GM12865 (cell line): ENCODE data around the gene SOX6.

Source experiments
- DNase-seq: peaks from one replicate; pipeline ENCODE4 v3.0.0; 2010; ENCODE audit warnings: low read depth
- H3K4me3 ChIP-seq: 2 replicates; pipeline ENCODE4 v1.5.1; 2011; ENCODE audit warnings: mild to moderate bottlenecking, low read depth, low read length, control low read depth
- CTCF ChIP-seq: IDR thresholded peaks from 2 replicates; pipeline ENCODE4 v1.5.1; 2011; ENCODE audit warnings: low read length, control low read depth, low read depth, inconsistent platforms; ENCODE audit not compliant: insufficient read depth; ENCODE audit errors: missing control alignments

Gene SOX6

GRCh38 chr11:16326679-16327297 lies 29.6 kb downstream of the SOX6 start:
- DNase-seq = no peak
- no peak overlapping the region for H3K4me3 ChIP-seq
- TF ChIP-seq CTCF = no peak

GRCh38 chr11:16322190-16322589 lies 34.2 kb downstream of the SOX6 start:
- no peak overlapping the region for H3K4me3 ChIP-seq
- no peak for DNase-seq
- TF ChIP-seq CTCF = no peak

GRCh38 chr11:16321148-16321547 lies 35.2 kb downstream of the SOX6 start:
- H3K4me3 ChIP-seq = no peak overlapping the region
- TF ChIP-seq CTCF = no peak
- DNase-seq = no peak

GRCh38 chr11:16318320-16318719 lies 38.0 kb downstream of the SOX6 start:
- TF ChIP-seq CTCF = no peak

GRCh38 chr11:16317712-16318111 lies 38.6 kb downstream of the SOX6 start:
- no peak for DNase-seq
- no peak for TF ChIP-seq CTCF
- no peak overlapping the region for H3K4me3 ChIP-seq

More at GRCh38 chr11:16318320-16318719, 38.0 kb downstream of the SOX6 start:
- no peak overlapping the region for H3K4me3 ChIP-seq
- DNase-seq = no peak

GRCh38 chr11:16313846-16314245 lies 42.5 kb downstream of the SOX6 start:
- no peak for DNase-seq
- H3K4me3 ChIP-seq = no peak overlapping the region
- TF ChIP-seq CTCF = no peak

- TF ChIP-seq CTCF = no peak
- no peak overlapping the region for H3K4me3 ChIP-seq
- DNase-seq = no peak
Observed at GRCh38 chr11:16312233-16312765, 44.0 kb downstream of the SOX6 start.
